NCI-H146 treated with DMSO at 0.1 percent for 48 hours (cell line): ENCODE data around the gene HTRA1.
A peak's percentile ranks its signal among the peaks of the same experiment; 100 is the strongest.

ENCODE experiments used
- DNase-seq: peaks from one replicate; lab custom pipeline; 2025; ENCODE audit not compliant: unreplicated experiment; lab: John Stamatoyannopoulos, UW

Gene HTRA1

GRCh38 chr10:122473116-122473515, 11.8 kb downstream of the HTRA1 start:
- no peak for DNase-seq

GRCh38 chr10:122474131-122474818, 12.9 kb downstream of the HTRA1 start:
- DNase-seq, result peak; percentile 16

- DNase-seq, result no peak
These were observed 13.7 kb downstream of the HTRA1 start for GRCh38 chr10:122475100-122475499.

- no peak for DNase-seq
These were observed 14.4 kb downstream of the HTRA1 start for GRCh38 chr10:122475591-122476332.

- peak; percentile 76 for DNase-seq
These were observed 15.0 kb downstream of the HTRA1 start for GRCh38 chr10:122476333-122476695.

- DNase-seq, result no peak
These were observed 16.1 kb downstream of the HTRA1 start for GRCh38 chr10:122477436-122477835.

- DNase-seq, result no peak
These were observed 17.6 kb downstream of the HTRA1 start for GRCh38 chr10:122478971-122479370.

- DNase-seq, result no peak
These were observed 18.9 kb downstream of the HTRA1 start for GRCh38 chr10:122480146-122480833.

GRCh38 chr10:122481296-122482056, 20.1 kb downstream of the HTRA1 start:
- DNase-seq, result no peak

- DNase-seq, result no peak
These were observed 23.1 kb downstream of the HTRA1 start for GRCh38 chr10:122484276-122485060.

GRCh38 chr10:122485670-122486069, 24.3 kb downstream of the HTRA1 start:
- no peak for DNase-seq

- no peak for DNase-seq
These were observed 25.2 kb downstream of the HTRA1 start for GRCh38 chr10:122486406-122487080.

GRCh38 chr10:122487174-122487765, 25.9 kb downstream of the HTRA1 start:
- DNase-seq, result peak; percentile 18

GRCh38 chr10:122490268-122490667, 28.9 kb downstream of the HTRA1 start:
- DNase-seq, result no peak

GRCh38 chr10:122490786-122491680, 29.7 kb downstream of the HTRA1 start:
- DNase-seq, result no peak

- no peak for DNase-seq
These were observed 30.7 kb downstream of the HTRA1 start for GRCh38 chr10:122492006-122492405.

- DNase-seq, result no peak
These were observed 31.7 kb downstream of the HTRA1 start for GRCh38 chr10:122492999-122493481.

GRCh38 chr10:122493761-122494160, 32.4 kb downstream of the HTRA1 start:
- DNase-seq, result no peak
